ENCODE measurements around the gene RBKS. TPM values are rescaled to one million over a fixed set of nuclear protein-coding genes. Genes with fewer than 3 reads are reported as not detected.

The RBKS gene
- total RNA-seq, 4 donors from 2014 or later, result 1.6 to 5.4 (median 3.3) TPM

DNA sequence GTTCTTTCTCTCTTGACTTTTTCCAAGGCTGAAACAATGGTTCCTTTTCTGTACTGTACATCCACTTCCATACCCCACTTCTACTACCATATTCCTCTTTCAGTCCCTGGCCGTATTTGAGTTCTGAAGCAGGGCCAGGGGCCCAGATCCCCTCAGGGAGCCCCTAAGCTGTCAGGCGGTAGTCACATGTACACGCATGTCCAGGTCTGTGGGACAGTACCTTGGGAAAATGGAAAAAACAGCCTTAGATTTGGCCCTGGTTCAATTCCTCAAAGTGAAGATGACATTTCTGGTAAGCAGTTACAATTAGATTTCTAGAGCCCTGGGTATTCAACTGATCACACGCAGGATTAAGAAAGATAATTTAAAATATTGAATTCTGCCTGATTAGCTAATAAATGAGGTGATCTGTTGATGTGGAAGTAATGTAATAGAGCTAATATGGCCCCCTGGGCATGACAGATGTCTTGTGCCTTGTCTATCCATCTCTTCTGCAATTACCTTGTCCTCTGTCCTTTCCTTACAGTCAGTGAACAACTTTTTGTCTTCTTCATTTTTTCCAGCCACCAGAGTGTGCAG, 74.2 kb downstream of the RBKS start:
- H3K4me3 ChIP-seq, result no peak overlapping the region
- intact Hi-C loops (cut with DNase I; ENCODE audit: low total_unique reads), result no loop called here

GRCh38 chr2:27814758-27815157, 75.4 kb downstream of the RBKS start:
- Histone ChIP-seq H3K27me3 (no peaks in the 10 kb centered on the region), H3K4me3 (no peak overlapping the region), H3K9me3 (no peaks in the 10 kb centered on the region), H3K4me1 (no peaks in the 10 kb centered on the region), H3K36me3 (no peaks in the 10 kb centered on the region), H3K27ac (no peak overlapping the region)
- intact Hi-C loops (cut with DNase I; ENCODE audit: low total_unique reads), result no loop called here
- no peak for TF ChIP-seq POLR2A (IDR thresholded peaks at IDR 0.05)
- TF ChIP-seq, protein P1, sequence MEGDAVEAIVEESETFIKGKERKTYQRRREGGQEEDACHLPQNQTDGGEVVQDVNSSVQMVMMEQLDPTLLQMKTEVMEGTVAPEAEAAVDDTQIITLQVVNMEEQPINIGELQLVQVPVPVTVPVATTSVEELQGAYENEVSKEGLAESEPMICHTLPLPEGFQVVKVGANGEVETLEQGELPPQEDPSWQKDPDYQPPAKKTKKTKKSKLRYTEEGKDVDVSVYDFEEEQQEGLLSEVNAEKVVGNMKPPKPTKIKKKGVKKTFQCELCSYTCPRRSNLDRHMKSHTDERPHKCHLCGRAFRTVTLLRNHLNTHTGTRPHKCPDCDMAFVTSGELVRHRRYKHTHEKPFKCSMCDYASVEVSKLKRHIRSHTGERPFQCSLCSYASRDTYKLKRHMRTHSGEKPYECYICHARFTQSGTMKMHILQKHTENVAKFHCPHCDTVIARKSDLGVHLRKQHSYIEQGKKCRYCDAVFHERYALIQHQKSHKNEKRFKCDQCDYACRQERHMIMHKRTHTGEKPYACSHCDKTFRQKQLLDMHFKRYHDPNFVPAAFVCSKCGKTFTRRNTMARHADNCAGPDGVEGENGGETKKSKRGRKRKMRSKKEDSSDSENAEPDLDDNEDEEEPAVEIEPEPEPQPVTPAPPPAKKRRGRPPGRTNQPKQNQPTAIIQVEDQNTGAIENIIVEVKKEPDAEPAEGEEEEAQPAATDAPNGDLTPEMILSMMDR (IDR thresholded peaks at IDR 0.05), result no peak
- DNase-seq, result no peak

More for the DNA sequence above, 74.2 kb downstream of the RBKS start:
- Histone ChIP-seq H3K4me1 (no peaks in the 10 kb centered on the region), H3K36me3 (no peaks in the 10 kb centered on the region), H3K27ac (no peak overlapping the region), H3K9me3 (no peaks in the 10 kb centered on the region), H3K27me3 (no peaks in the 10 kb centered on the region)
- no peak for DNase-seq
- no peak for TF ChIP-seq POLR2A (IDR thresholded peaks at IDR 0.05)
- TF ChIP-seq, protein P1 (IDR thresholded peaks at IDR 0.05), result no peak

- H3K4me1 ChIP-seq, result no peaks in the 10 kb centered on the region
- DNase-seq, result no peak
- no peaks in the 10 kb centered on the region for H3K27me3 ChIP-seq
- no peaks in the 10 kb centered on the region for H3K36me3 ChIP-seq
- H3K4me3 ChIP-seq, result no peak overlapping the region
- intact Hi-C loops (cut with DNase I; ENCODE audit: low total_unique reads), result no loop called here
- H3K27ac ChIP-seq, result no peak overlapping the region
- H3K9me3 ChIP-seq, result no peaks in the 10 kb centered on the region
- TF ChIP-seq POLR2A (IDR thresholded peaks at IDR 0.05), result no peak
- TF ChIP-seq, protein P1 (IDR thresholded peaks at IDR 0.05), result no peak
Measured at GRCh38 chr2:27811768-27812167, 78.4 kb downstream of the RBKS start.

DNA sequence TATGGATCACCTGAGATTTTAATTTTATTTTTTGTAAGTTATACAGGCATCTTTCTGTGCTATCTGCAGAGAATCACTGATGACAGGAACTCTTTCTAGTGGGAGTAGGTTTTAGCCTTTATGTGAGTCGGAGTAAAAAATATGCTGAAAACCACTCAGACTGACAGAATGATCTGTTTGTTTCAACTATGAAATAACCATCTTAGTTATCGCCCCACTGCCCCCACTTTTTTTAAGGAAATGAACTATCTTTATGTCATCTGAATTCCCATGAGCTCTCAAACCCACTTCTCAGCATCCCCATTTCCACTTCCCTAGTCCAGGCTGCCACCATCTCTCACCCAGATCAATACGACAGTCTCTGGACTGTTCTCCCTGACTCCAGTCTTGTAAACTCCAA, 79.7 kb downstream of the RBKS start:
- H3K4me3 ChIP-seq, result no peak overlapping the region
- H3K27me3 ChIP-seq, result no peaks in the 10 kb centered on the region
- TF ChIP-seq, protein P1 (IDR thresholded peaks at IDR 0.05), result no peak
- no peak for TF ChIP-seq POLR2A (IDR thresholded peaks at IDR 0.05)
- no peaks in the 10 kb centered on the region for H3K9me3 ChIP-seq
- H3K4me1 ChIP-seq, result no peaks in the 10 kb centered on the region
- no peak overlapping the region for H3K27ac ChIP-seq
- no peak for DNase-seq
- no peaks in the 10 kb centered on the region for H3K36me3 ChIP-seq
- intact Hi-C loops (cut with DNase I; ENCODE audit: low total_unique reads), result no loop called here

DNA sequence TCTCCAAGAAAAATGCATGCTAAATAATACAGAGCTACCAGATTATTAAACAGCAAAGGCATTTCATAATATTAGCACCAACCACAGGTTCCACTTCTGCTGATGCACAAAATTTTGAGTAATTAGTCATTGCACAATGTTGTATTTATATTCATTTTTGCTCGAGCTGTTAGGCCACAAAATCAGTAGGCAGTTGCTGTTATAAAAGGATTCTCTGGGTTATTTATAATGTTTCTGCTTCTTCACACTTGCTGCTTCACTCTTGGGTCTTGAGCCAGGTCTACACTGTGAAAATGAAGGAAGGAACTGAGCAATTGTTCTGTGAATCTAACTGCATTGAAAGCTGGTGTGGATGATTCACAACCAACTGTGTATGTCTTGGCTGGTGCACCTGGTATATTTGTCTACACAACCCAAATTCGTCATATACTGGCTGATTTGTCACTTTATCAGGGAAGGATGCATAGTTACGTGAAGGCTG, 80.4 kb downstream of the RBKS start:
- Histone ChIP-seq H3K9me3 (no peaks in the 10 kb centered on the region), H3K4me3 (no peak overlapping the region), H3K27me3 (no peaks in the 10 kb centered on the region), H3K4me1 (no peaks in the 10 kb centered on the region), H3K36me3 (no peaks in the 10 kb centered on the region), H3K27ac (no peak overlapping the region)
- DNase-seq, result no peak
- intact Hi-C loops (cut with DNase I; ENCODE audit: low total_unique reads), result no loop called here
- TF ChIP-seq, protein P1 (IDR thresholded peaks at IDR 0.05), result no peak
- TF ChIP-seq POLR2A (IDR thresholded peaks at IDR 0.05), result no peak
